ENCODE results near the gene VAV3. TPM values are rescaled to one million over a fixed set of nuclear protein-coding genes. Genes with fewer than 3 reads are reported as not detected.

Gene VAV3
- total and polyA plus RNA-seq, 2 donors (not counting 1 experiment from before 2014, with no cell fraction given): not detected

- no peak overlapping the region for H3K27ac ChIP-seq (ENCODE audit: insufficient read depth, low read length)
- DNase-seq (ENCODE audit: low read depth in 2 of 2): peak; percentile 9 to 28
- H3K9me3 ChIP-seq (ENCODE audit: control insufficient read depth, insufficient read depth, low read depth, low read length): no peaks in the 10 kb centered on the region
- H2AFZ ChIP-seq (ENCODE audit: low read length): no peak overlapping the region
- peaks cover 3% of the 10 kb centered on the region for H3K4me1 ChIP-seq (ENCODE audit: control insufficient read depth, extremely low read depth, insufficient read depth, low read length)
- H3K4me2 ChIP-seq (ENCODE audit: extremely low read depth, insufficient read depth, low read length): peak overlapping the region; percentile 80
- no peaks in the 10 kb centered on the region for H4K20me1 ChIP-seq (ENCODE audit: control insufficient read depth, extremely low read depth, insufficient read depth, low read length)
- H3K4me3 ChIP-seq (replicated peaks in 1 of 4; ENCODE audit: control extremely low read depth in 1 of 4, insufficient read depth in 1 of 4, low read depth in 3 of 4, low read length in 4 of 4): peak overlapping the region; percentile 3 to 46 (median 22)
- TF ChIP-seq, protein P1, sequence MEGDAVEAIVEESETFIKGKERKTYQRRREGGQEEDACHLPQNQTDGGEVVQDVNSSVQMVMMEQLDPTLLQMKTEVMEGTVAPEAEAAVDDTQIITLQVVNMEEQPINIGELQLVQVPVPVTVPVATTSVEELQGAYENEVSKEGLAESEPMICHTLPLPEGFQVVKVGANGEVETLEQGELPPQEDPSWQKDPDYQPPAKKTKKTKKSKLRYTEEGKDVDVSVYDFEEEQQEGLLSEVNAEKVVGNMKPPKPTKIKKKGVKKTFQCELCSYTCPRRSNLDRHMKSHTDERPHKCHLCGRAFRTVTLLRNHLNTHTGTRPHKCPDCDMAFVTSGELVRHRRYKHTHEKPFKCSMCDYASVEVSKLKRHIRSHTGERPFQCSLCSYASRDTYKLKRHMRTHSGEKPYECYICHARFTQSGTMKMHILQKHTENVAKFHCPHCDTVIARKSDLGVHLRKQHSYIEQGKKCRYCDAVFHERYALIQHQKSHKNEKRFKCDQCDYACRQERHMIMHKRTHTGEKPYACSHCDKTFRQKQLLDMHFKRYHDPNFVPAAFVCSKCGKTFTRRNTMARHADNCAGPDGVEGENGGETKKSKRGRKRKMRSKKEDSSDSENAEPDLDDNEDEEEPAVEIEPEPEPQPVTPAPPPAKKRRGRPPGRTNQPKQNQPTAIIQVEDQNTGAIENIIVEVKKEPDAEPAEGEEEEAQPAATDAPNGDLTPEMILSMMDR (conservative IDR thresholded peaks at IDR 0.05 in 1 of 2, IDR thresholded peaks at IDR 0.05 in 1 of 2; ENCODE audit: low read depth in 1 of 2, low read length in 2 of 2): no peak
- no peak for TF ChIP-seq EZH2 (IDR thresholded peaks at IDR 0.05; ENCODE audit: low read length, missing control alignments)
- no peaks in the 10 kb centered on the region for H3K79me2 ChIP-seq (ENCODE audit: control insufficient read depth, insufficient read depth, low read length)
- no peak overlapping the region for H3K9ac ChIP-seq (ENCODE audit: insufficient read depth, low read length)
- H3K27me3 ChIP-seq (ENCODE audit: control insufficient read depth, insufficient read depth, low read length): peaks cover 17% of the 10 kb centered on the region
- no peaks in the 10 kb centered on the region for H3K36me3 ChIP-seq (ENCODE audit: control insufficient read depth, insufficient read depth, low read length)
Observed at GRCh38 chr1:107964336-107965109, 457 bp downstream of the VAV3 start.

- Histone ChIP-seq H3K4me3 (replicated peaks in 1 of 4; ENCODE audit: control extremely low read depth in 1 of 4, insufficient read depth in 1 of 4, low read depth in 3 of 4, low read length in 4 of 4) (peak overlapping the region; percentile 3 to 46 (median 22)), H3K27ac (ENCODE audit: insufficient read depth, low read length) (no peak overlapping the region), H3K9me3 (ENCODE audit: control insufficient read depth, insufficient read depth, low read depth, low read length) (no peaks in the 10 kb centered on the region), H3K4me2 (ENCODE audit: extremely low read depth, insufficient read depth, low read length) (peak overlapping the region; percentile 80), H3K36me3 (ENCODE audit: control insufficient read depth, insufficient read depth, low read length) (no peaks in the 10 kb centered on the region), H3K27me3 (ENCODE audit: control insufficient read depth, insufficient read depth, low read length) (peaks cover 17% of the 10 kb centered on the region), H3K9ac (ENCODE audit: insufficient read depth, low read length) (no peak overlapping the region), H2AFZ (ENCODE audit: low read length) (no peak overlapping the region), H4K20me1 (ENCODE audit: control insufficient read depth, extremely low read depth, insufficient read depth, low read length) (no peaks in the 10 kb centered on the region), H3K79me2 (ENCODE audit: control insufficient read depth, insufficient read depth, low read length) (no peaks in the 10 kb centered on the region), H3K4me1 (ENCODE audit: control insufficient read depth, extremely low read depth, insufficient read depth, low read length) (peaks cover 3% of the 10 kb centered on the region)
- TF ChIP-seq EZH2 (IDR thresholded peaks at IDR 0.05; ENCODE audit: low read length, missing control alignments): no peak
- TF ChIP-seq, protein P1 (conservative IDR thresholded peaks at IDR 0.05 in 1 of 2, IDR thresholded peaks at IDR 0.05 in 1 of 2; ENCODE audit: low read depth in 1 of 2, low read length in 2 of 2): no peak
- DNase-seq (ENCODE audit: low read depth in 2 of 2): peak; percentile 12 to 24
Observed at GRCh38 chr1:107963601-107964335, 1.2 kb downstream of the VAV3 start.

DNA sequence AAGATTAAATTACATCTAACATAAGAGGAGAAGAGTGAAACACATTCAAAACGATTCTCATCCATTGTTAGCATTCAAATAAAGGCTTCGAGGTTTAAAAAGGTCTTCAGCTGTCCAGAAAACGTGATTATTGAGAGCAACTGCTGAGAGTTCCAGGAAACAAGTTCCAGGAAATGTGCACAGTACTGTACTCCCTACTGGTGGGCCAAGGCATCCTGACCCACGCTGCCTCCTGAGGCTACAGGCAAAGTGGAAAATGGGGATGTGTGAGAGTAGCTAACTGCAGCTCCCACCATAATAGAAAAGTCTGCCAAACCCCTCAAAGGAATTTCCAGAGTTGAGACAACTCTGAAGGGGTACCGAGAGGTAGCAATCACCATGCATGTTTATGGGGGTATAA is 2.0 kb downstream of the VAV3 start:
- no peak overlapping the region for H3K4me2 ChIP-seq (ENCODE audit: extremely low read depth, insufficient read depth, low read length)
- H4K20me1 ChIP-seq (ENCODE audit: control insufficient read depth, extremely low read depth, insufficient read depth, low read length): no peaks in the 10 kb centered on the region
- no peak overlapping the region for H3K9ac ChIP-seq (ENCODE audit: insufficient read depth, low read length)
- no peaks in the 10 kb centered on the region for H3K79me2 ChIP-seq (ENCODE audit: control insufficient read depth, insufficient read depth, low read length)
- no peak overlapping the region for H3K4me3 ChIP-seq (replicated peaks in 1 of 4; ENCODE audit: control extremely low read depth in 1 of 4, insufficient read depth in 1 of 4, low read depth in 3 of 4, low read length in 4 of 4)
- no peak for DNase-seq (ENCODE audit: low read depth in 2 of 2)
- H3K4me1 ChIP-seq (ENCODE audit: control insufficient read depth, extremely low read depth, insufficient read depth, low read length): peaks cover 3% of the 10 kb centered on the region
- no peaks in the 10 kb centered on the region for H3K36me3 ChIP-seq (ENCODE audit: control insufficient read depth, insufficient read depth, low read length)
- H3K9me3 ChIP-seq (ENCODE audit: control insufficient read depth, insufficient read depth, low read depth, low read length): no peaks in the 10 kb centered on the region
- no peak overlapping the region for H2AFZ ChIP-seq (ENCODE audit: low read length)
- TF ChIP-seq EZH2 (IDR thresholded peaks at IDR 0.05; ENCODE audit: low read length, missing control alignments): peak; percentile 25
- TF ChIP-seq, protein P1 (conservative IDR thresholded peaks at IDR 0.05 in 1 of 2, IDR thresholded peaks at IDR 0.05 in 1 of 2; ENCODE audit: low read depth in 1 of 2, low read length in 2 of 2): no peak
- peaks cover 17% of the 10 kb centered on the region for H3K27me3 ChIP-seq (ENCODE audit: control insufficient read depth, insufficient read depth, low read length)
- no peak overlapping the region for H3K27ac ChIP-seq (ENCODE audit: insufficient read depth, low read length)

Measured in fibroblast of lung (primary cell).